Neural progenitor cell (in vitro differentiated cells): ENCODE results near the gene PPP4R1.

Source experiments
- EZH2 ChIP-seq: fragments of 200-600 bp; sonication (generic); IDR thresholded peaks from 2 replicates; pipeline ENCODE4 v1.6.1; 2017; ENCODE audit warnings: antibody characterized with exemption, mild to moderate bottlenecking, moderate library complexity
- EZH2phosphoT487 ChIP-seq: fragments of 200-600 bp; sonication (generic); IDR thresholded peaks from 2 replicates; pipeline ENCODE4 v1.6.1; 2017; ENCODE audit warnings: antibody characterized with exemption
- TF ChIP-seq, protein P1 (sequence below): fragments of 200-600 bp; sonication (generic); IDR thresholded peaks from 2 replicates; pipeline ENCODE4 v1.5.1; 2017; ENCODE audit warnings: antibody characterized with exemption, mild to moderate bottlenecking

DNA sequence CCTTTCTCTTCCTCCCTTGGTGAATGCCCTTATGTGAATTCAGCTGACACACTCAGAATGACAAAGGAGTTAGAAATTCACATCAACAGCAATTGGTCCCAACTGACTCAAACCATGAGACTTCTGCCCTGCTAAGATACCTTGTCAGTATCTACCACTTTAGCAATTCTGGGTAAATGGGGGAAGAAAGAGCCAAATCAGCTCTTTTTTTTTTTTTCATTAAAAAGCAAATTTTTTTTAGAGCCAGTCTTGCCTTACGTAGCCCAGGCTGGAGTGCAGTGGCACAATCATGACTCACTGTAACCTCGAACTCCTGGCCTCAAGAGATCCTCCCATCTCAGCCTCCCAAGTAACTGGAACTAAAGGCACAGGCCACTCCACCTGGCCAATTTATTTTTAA lies 1.7 kb upstream of the PPP4R1 start:
- TF ChIP-seq, protein P1, sequence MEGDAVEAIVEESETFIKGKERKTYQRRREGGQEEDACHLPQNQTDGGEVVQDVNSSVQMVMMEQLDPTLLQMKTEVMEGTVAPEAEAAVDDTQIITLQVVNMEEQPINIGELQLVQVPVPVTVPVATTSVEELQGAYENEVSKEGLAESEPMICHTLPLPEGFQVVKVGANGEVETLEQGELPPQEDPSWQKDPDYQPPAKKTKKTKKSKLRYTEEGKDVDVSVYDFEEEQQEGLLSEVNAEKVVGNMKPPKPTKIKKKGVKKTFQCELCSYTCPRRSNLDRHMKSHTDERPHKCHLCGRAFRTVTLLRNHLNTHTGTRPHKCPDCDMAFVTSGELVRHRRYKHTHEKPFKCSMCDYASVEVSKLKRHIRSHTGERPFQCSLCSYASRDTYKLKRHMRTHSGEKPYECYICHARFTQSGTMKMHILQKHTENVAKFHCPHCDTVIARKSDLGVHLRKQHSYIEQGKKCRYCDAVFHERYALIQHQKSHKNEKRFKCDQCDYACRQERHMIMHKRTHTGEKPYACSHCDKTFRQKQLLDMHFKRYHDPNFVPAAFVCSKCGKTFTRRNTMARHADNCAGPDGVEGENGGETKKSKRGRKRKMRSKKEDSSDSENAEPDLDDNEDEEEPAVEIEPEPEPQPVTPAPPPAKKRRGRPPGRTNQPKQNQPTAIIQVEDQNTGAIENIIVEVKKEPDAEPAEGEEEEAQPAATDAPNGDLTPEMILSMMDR, result no peak
- TF ChIP-seq EZH2phosphoT487, result no peak
- TF ChIP-seq EZH2, result no peak
